WTC11 (cell line): ENCODE measurements around the gene SLTM. TPM values are rescaled to one million over a fixed set of nuclear protein-coding genes. Genes with fewer than 3 reads are reported as not detected.

Source experiments
- ATAC-seq: fragments of 200-7000 bp; cut with Tn5 transposase; 2 replicates; pipeline ENCODE4 v1.10.0; 2021; ENCODE audit warnings: mild to moderate bottlenecking, moderate library complexity
- CTCF ChIA-PET: fragments of 300-600 bp; sonication (Branson Sonifier 250); formaldehyde crosslinking; loops from one replicate; lab custom pipeline; 2021; ENCODE audit warnings: antibody characterized with exemption; lab: Charles Lee
- POLR2A ChIA-PET: fragments of 350-600 bp; sonication (Branson Sonifier 250); formaldehyde crosslinking; loops from one replicate; lab custom pipeline; 2021; ENCODE audit warnings: antibody characterized with exemption; lab: Charles Lee
- DNase-seq: peaks from one replicate; pipeline ENCODE4 v3.0.0; 2021; ENCODE audit warnings: low spot score
- H3K27ac Mint-ChIP-seq: 2 replicates; pipeline ENCODE4 v1.8.0; 2021; ENCODE audit warnings: mixed read lengths
- H3K27me3 Mint-ChIP-seq: 2 replicates; pipeline ENCODE4 v1.8.0; 2021; ENCODE audit warnings: low read depth, mild to moderate bottlenecking, moderate library complexity, mixed read lengths
- H3K36me3 Mint-ChIP-seq: 2 replicates; pipeline ENCODE4 v1.8.0; 2021; ENCODE audit warnings: mixed read lengths
- H3K4me1 Mint-ChIP-seq: 2 replicates; pipeline ENCODE4 v1.8.0; 2022; ENCODE audit warnings: mixed read lengths
- H3K4me3 Mint-ChIP-seq: 2 replicates; pipeline ENCODE4 v1.8.0; 2021; ENCODE audit warnings: mild to moderate bottlenecking, moderate library complexity, mixed read lengths
- H3K9me3 Mint-ChIP-seq: 2 replicates; pipeline ENCODE4 v1.8.0; 2021; ENCODE audit warnings: mixed read lengths
- ATF6 ChIP-seq: sonication (generic); formaldehyde crosslinking; IDR thresholded peaks from 2 replicates; pipeline ENCODE4 v1.8.1; 2023; ENCODE audit warnings: mild to moderate bottlenecking, missing genetic modification reagents
- CBFB ChIP-seq: sonication (generic); formaldehyde crosslinking; IDR thresholded peaks from 2 replicates; pipeline ENCODE4 v1.8.1; 2022; ENCODE audit warnings: mild to moderate bottlenecking, low read depth, missing genetic modification reagents
- CDX4 ChIP-seq: fragments of 250-450 bp; sonication (Bioruptor Pico); IDR thresholded peaks from 2 replicates; pipeline ENCODE4 v1.9.0; 2021; ENCODE audit warnings: moderate library complexity, mild to moderate bottlenecking, inconsistent platforms, borderline replicate concordance
- EMX1 ChIP-seq: fragments of 250-450 bp; sonication (Bioruptor Pico); IDR thresholded peaks from 2 replicates; pipeline ENCODE4 v1.8.0; 2021; ENCODE audit warnings: mild to moderate bottlenecking
- FOXP4 ChIP-seq: sonication (generic); formaldehyde crosslinking; IDR thresholded peaks from 2 replicates; pipeline ENCODE4 v1.8.0; 2022; ENCODE audit warnings: mild to moderate bottlenecking, missing genetic modification reagents
- MXD4 ChIP-seq: fragments of 250-450 bp; sonication (Bioruptor Pico); IDR thresholded peaks from 2 replicates; pipeline ENCODE4 v1.8.0; 2021; ENCODE audit warnings: mild to moderate bottlenecking, moderate library complexity, borderline replicate concordance
- SP1 ChIP-seq: sonication (generic); formaldehyde crosslinking; conservative IDR thresholded peaks from 2 replicates; pipeline ENCODE4 v1.8.1; 2022; ENCODE audit warnings: missing genetic modification reagents
- ZNF121 ChIP-seq: sonication (generic); formaldehyde crosslinking; IDR thresholded peaks from 2 replicates; pipeline ENCODE4 v1.8.0; 2023; ENCODE audit warnings: missing genetic modification reagents
- ZNF232 ChIP-seq: sonication (generic); formaldehyde crosslinking; IDR thresholded peaks from 2 replicates; pipeline ENCODE4 v1.8.0; 2022; ENCODE audit warnings: mild to moderate bottlenecking, missing genetic modification reagents
- total RNA-seq: library from RNA; stranded (reverse); gene quantifications from 3 replicates; pipeline ENCODE4 v1.2.3, GENCODE V29; 2021
- TF ChIP-seq, protein P1 (sequence below): sonication (generic); formaldehyde crosslinking; conservative IDR thresholded peaks from 2 replicates; pipeline ENCODE4 v1.8.1; 2022; ENCODE audit warnings: mild to moderate bottlenecking, missing genetic modification reagents
- TF ChIP-seq, protein P2 (sequence below): sonication (generic); formaldehyde crosslinking; IDR thresholded peaks from 2 replicates; pipeline ENCODE4 v1.8.1; 2023; ENCODE audit warnings: mild to moderate bottlenecking, missing genetic modification reagents, moderate library complexity
- TF ChIP-seq, protein P3 (sequence below): sonication (generic); formaldehyde crosslinking; IDR thresholded peaks from 2 replicates; pipeline ENCODE4 v1.8.1; 2023; ENCODE audit warnings: mild to moderate bottlenecking, missing genetic modification reagents, borderline replicate concordance

Gene SLTM
- total RNA-seq, 1 experiment from 2014 or later = 126 TPM

DNA sequence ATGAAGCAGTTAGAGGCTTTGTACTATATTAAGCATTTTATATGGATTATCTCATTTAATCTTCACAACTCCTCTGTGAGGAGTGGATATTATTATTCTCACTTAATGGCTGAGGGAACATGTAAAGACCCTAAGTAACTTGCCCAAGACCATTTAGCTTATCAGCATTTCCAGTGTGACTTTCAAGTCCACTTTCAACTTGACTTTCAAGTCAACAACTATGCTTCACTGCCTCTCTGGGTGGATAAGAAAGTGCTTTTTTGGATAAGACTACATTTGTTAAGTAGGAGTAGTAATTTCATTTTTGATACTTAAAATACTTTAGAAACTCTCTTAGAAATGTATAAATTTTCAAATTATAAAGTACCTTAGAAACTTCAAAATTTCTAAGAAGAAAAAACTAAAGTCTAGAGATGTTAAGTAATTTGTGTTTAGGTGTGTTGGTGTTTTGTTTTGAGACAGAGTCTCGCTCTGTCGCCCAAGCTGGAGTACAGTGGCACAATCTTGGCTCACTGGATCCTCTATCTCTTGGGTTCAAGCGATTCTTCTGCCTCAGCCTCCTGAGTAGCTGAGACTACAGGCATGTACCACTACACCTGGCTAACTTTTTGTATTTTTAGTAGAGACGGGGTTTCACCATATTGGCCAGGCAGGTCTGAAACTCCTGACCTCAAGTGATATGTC lies 90.6 kb downstream of the SLTM start (continued):
- TF ChIP-seq, protein P1, sequence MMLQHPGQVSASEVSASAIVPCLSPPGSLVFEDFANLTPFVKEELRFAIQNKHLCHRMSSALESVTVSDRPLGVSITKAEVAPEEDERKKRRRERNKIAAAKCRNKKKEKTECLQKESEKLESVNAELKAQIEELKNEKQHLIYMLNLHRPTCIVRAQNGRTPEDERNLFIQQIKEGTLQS = no peak
- TF ChIP-seq, protein P2, sequence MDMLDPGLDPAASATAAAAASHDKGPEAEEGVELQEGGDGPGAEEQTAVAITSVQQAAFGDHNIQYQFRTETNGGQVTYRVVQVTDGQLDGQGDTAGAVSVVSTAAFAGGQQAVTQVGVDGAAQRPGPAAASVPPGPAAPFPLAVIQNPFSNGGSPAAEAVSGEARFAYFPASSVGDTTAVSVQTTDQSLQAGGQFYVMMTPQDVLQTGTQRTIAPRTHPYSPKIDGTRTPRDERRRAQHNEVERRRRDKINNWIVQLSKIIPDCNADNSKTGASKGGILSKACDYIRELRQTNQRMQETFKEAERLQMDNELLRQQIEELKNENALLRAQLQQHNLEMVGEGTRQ (CRISPR knock-in tag) = no peak
- no peak for TF ChIP-seq MXD4 (CRISPR knock-in tag)
- TF ChIP-seq, all 79 proteins: peak for 0

GRCh38 chr15:58840048-58840447 lies 93.4 kb downstream of the SLTM start:
- no peak for ATAC-seq
- TF ChIP-seq ATF6 = no peak
- no peak for TF ChIP-seq CDX4
- no peak for TF ChIP-seq CBFB (CRISPR knock-in tag)
- no peak for TF ChIP-seq SP1 (CRISPR knock-in tag)
- TF ChIP-seq, protein P3, sequence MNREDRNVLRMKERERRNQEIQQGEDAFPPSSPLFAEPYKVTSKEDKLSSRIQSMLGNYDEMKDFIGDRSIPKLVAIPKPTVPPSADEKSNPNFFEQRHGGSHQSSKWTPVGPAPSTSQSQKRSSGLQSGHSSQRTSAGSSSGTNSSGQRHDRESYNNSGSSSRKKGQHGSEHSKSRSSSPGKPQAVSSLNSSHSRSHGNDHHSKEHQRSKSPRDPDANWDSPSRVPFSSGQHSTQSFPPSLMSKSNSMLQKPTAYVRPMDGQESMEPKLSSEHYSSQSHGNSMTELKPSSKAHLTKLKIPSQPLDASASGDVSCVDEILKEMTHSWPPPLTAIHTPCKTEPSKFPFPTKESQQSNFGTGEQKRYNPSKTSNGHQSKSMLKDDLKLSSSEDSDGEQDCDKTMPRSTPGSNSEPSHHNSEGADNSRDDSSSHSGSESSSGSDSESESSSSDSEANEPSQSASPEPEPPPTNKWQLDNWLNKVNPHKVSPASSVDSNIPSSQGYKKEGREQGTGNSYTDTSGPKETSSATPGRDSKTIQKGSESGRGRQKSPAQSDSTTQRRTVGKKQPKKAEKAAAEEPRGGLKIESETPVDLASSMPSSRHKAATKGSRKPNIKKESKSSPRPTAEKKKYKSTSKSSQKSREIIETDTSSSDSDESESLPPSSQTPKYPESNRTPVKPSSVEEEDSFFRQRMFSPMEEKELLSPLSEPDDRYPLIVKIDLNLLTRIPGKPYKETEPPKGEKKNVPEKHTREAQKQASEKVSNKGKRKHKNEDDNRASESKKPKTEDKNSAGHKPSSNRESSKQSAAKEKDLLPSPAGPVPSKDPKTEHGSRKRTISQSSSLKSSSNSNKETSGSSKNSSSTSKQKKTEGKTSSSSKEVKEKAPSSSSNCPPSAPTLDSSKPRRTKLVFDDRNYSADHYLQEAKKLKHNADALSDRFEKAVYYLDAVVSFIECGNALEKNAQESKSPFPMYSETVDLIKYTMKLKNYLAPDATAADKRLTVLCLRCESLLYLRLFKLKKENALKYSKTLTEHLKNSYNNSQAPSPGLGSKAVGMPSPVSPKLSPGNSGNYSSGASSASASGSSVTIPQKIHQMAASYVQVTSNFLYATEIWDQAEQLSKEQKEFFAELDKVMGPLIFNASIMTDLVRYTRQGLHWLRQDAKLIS (CRISPR knock-in tag) = no peak
- no peak for TF ChIP-seq MXD4 (CRISPR knock-in tag)
- TF ChIP-seq FOXP4 = no peak
- no peak for TF ChIP-seq ZNF232 (CRISPR knock-in tag)
- Mint-ChIP-seq H3K9me3 (no peaks in the 10 kb centered on the region; the same call in 1 of the 2 replicates), H3K4me3 (no peak overlapping the region), H3K27me3 (no peaks in the 10 kb centered on the region), H3K4me1 (no peaks in the 10 kb centered on the region), H3K27ac (no peak overlapping the region), H3K36me3 (peaks cover 3% of the 10 kb centered on the region; the same call in 1 of the 2 replicates)
- CTCF ChIA-PET = interaction anchor here (0.6 to 1.4 kb wide), 17 partner anchors 16 to 577 kb away, joined by 3 to 9 read pairs (median 3); partner anchors contain the start of gene MINDY2
- no peak for DNase-seq
- POLR2A ChIA-PET = no interaction called here

- POLR2A ChIA-PET = interaction anchor here (0.6 kb wide), 1 partner anchor 39 kb away, joined by 4 read pairs; no protein-coding TSS in a partner anchor
- peak; percentile 73 for ATAC-seq
- Mint-ChIP-seq H3K4me1 (peaks cover 4% of the 10 kb centered on the region), H3K9me3 (no peaks in the 10 kb centered on the region; the same call in 1 of the 2 replicates), H3K36me3 (0 out of 2 replicates have a peak, but pooled peaks cover 3% of the 10 kb centered on the region)
- TF ChIP-seq ZNF121 (CRISPR knock-in tag) (no peak), EMX1 (CRISPR knock-in tag) (no peak)
- TF ChIP-seq, all 79 proteins: peak for 0
- no peak for DNase-seq
- no peak overlapping the region for H3K27ac Mint-ChIP-seq
- no peaks in the 10 kb centered on the region for H3K27me3 Mint-ChIP-seq
- CTCF ChIA-PET = interaction anchor here (0.6 to 1.4 kb wide), 21 partner anchors 16 to 612 kb away, joined by 3 to 9 read pairs (median 3); partner anchors contain the start of gene MINDY2
- no peak overlapping the region for H3K4me3 Mint-ChIP-seq
These were observed 94.0 kb downstream of the SLTM start for GRCh38 chr15:58839485-58839884.
